22Rv1 (cell line): ENCODE results near the gene AUTS2.

ENCODE experiments used
- H3K27ac ChIP-seq: fragments of 450-650 bp; 2 replicates; pipeline ENCODE4 v1.5.1; 2017
- ZFX ChIP-seq: fragments of 450-650 bp; IDR thresholded peaks from 2 replicates; pipeline ENCODE4 v1.6.1; 2017; ENCODE audit warnings: antibody characterized with exemption, borderline replicate concordance
- TF ChIP-seq, protein P1 (sequence below): fragments of 450-650 bp; IDR thresholded peaks from 2 replicates; pipeline ENCODE4 v1.5.1; 2017; ENCODE audit warnings: mild to moderate bottlenecking

The AUTS2 gene

GRCh38 chr7:69962186-69963065 is 364.2 kb downstream of the AUTS2 start:
- no peak overlapping the region for H3K27ac ChIP-seq
- TF ChIP-seq ZFX = no peak
- TF ChIP-seq, protein P1, sequence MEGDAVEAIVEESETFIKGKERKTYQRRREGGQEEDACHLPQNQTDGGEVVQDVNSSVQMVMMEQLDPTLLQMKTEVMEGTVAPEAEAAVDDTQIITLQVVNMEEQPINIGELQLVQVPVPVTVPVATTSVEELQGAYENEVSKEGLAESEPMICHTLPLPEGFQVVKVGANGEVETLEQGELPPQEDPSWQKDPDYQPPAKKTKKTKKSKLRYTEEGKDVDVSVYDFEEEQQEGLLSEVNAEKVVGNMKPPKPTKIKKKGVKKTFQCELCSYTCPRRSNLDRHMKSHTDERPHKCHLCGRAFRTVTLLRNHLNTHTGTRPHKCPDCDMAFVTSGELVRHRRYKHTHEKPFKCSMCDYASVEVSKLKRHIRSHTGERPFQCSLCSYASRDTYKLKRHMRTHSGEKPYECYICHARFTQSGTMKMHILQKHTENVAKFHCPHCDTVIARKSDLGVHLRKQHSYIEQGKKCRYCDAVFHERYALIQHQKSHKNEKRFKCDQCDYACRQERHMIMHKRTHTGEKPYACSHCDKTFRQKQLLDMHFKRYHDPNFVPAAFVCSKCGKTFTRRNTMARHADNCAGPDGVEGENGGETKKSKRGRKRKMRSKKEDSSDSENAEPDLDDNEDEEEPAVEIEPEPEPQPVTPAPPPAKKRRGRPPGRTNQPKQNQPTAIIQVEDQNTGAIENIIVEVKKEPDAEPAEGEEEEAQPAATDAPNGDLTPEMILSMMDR = no peak

DNA sequence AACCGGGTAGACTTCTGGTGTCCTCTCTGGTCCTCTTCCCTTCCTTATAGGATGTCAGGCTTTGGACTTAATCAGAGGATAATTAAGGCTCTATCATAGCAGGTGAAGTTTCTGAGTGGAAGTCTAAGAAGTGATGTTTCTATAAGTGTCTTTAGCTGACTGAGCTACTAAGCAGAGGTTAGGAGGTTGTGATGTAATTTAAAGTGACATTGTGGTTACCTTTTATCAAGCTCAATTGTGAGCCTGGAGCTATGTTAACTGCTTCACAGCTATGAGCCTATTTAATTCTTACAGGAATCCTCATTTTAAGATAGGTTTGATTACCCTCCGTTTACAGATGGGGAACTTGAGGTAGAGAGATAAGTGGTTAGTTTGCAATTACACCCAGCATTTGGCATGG is 365.1 kb downstream of the AUTS2 start:
- no peak overlapping the region for H3K27ac ChIP-seq

DNA sequence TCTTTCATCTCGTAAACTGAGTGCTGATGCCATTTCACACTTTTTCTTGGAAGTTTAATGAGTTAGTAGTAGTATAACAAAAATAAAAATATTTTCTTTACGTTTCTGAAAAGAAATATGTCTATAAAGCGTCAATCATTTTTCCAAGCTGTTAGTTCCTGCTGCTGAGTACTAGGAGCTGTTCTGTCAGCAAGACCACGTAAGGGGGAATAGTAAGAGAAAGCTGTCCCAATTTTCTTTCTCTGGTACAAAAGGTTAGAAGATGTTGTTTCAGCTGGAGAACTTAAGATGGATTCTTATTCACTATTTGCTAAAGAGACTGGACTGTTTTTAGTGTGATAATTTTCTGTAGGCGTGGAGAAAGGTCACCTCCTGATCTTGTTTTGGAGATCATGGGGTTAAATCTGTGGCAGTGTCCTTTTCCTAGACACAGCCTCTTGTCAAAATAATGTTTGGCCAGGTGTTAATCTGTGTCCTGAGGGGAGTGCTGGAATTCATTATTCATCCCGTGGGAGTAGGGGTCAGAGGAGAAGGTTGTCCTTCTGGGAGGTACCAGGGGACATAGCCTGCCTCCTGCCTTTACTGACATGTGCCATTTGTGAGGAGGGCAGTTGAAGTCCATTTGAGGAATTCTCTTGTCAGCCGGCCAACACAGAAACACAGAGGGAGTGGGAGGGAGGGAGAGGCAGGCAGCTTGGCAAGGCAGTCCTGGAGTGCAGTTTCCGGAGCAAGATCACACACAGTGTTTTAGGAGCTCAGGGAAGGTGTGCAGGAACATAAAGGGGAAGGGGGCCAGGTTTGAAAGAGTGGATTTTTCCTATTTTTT is 368.7 kb downstream of the AUTS2 start:
- TF ChIP-seq, protein P1 = no peak
- no peak for TF ChIP-seq ZFX
- no peak overlapping the region for H3K27ac ChIP-seq

More for the DNA sequence above, 365.1 kb downstream of the AUTS2 start:
- TF ChIP-seq ZFX = no peak
- TF ChIP-seq, protein P1 = no peak

DNA sequence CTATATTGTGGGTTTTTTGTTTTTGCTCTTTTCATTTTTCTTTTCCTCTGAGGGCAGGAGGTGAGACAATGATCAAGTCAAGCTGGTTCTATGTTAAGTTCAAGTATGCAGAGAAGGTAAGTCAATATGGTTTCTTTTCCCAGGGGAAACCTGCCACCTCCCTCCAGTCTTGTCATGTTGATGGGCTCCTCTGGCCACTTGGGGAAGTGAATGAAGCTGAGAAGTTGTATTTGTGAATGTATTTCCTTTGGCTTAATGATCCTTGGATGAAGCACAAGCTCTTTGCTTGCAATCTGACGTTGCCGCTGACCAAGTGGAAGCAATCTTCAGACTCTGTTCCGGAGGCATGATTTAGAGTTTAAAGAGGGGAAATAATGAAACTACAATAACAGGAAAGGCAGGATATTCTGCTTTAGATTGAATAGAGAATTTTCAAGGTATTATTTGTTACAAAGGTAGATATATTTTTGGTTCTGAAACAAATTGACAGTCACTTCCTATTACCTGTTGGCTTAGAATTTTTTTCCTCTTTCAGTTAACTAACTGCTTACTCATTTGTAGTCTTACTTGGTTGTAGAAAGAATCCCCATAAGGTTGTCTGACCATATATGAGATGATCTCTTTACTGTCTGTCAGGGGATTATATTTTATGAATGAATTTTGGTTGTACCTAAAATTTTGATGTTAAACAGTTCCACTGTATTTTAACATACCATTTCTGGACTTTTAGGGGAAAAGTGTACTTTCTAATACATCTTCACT is 369.6 kb downstream of the AUTS2 start:
- no peak overlapping the region for H3K27ac ChIP-seq
- no peak for TF ChIP-seq ZFX
- TF ChIP-seq, protein P1 = no peak

DNA sequence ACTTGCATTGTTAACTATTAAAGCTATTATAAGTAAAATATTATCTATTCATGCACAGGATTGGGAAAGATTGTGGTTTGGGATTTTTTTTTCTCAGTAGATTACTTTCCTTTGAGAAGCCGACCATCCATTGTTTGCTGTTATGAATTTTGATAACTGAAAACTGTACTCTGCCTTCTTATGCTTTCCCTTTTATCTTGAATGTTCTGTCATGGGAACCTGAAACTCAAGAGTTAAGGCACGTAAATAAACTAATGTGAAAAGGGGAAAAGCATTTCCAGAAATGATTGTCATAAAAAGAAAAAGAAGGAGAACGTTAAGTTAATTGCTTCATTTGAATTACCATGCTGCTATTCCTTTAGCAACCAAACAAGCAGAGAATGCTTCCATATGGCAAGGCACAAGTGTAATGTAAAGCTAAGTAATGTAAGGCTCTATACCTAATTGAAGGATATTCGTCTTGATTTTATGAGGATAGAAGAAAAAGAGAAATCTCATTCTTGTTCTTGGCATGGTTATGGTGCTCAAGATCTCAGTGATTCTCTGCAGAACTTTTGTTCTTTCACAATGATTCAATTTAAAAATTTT is 370.8 kb downstream of the AUTS2 start:
- TF ChIP-seq ZFX = no peak
- TF ChIP-seq, protein P1 = no peak
- no peak overlapping the region for H3K27ac ChIP-seq

DNA sequence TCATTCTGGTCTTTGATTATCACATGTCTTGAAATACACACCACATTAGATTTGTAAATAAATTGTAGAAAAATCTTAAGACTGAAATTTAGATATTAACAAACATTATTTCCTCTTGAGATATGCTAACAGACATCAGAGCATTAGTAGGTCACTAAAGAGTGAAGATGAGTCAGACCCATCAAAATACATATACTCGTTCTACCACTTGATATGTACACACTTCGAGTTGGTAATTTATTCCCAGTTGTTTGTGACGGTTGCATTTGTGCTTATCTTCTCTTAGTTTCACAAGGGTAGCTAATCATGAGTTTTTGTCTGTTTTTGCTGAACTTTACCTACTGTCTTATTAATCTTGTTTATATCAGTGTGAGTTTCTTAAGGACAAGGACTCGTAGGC is 383.4 kb downstream of the AUTS2 start:
- H3K27ac ChIP-seq = no peak overlapping the region
- TF ChIP-seq ZFX = no peak
- TF ChIP-seq, protein P1 = no peak
